Measurements from ENCODE around the gene PKD2.

The PKD2 gene

DNA sequence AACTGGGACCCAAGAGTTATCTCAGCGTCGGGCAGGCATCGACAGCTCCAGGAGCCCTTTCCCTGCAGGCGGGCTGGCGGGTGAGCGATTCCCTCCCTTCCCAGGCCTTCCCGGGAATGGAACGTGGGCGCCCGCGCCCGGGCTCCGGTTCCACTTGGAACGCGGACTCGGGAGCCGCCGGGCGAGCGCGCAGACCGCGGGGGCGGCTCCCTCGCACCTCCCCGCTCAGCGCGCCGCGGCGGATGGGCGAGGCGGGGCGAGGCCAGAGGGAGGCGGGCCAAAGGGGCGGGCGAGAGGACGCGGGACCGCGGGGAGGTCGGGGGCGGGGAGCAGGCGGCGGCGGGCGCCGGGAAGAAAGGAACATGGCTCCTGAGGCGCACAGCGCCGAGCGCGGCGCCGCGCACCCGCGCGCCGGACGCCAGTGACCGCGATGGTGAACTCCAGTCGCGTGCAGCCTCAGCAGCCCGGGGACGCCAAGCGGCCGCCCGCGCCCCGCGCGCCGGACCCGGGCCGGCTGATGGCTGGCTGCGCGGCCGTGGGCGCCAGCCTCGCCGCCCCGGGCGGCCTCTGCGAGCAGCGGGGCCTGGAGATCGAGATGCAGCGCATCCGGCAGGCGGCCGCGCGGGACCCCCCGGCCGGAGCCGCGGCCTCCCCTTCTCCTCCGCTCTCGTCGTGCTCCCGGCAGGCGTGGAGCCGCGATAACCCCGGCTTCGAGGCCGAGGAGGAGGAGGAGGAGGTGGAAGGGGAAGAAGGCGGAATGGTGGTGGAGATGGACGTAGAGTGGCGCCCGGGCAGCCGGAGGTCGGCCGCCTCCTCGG is at the start of gene PKD2:
TSS of gene PKD2 (plus strand) at position 332 of the 818 bp plus-strand sequence. CDS start at position 431, 99 bp downstream.
- DNase-seq: peak; percentile 78

DNA sequence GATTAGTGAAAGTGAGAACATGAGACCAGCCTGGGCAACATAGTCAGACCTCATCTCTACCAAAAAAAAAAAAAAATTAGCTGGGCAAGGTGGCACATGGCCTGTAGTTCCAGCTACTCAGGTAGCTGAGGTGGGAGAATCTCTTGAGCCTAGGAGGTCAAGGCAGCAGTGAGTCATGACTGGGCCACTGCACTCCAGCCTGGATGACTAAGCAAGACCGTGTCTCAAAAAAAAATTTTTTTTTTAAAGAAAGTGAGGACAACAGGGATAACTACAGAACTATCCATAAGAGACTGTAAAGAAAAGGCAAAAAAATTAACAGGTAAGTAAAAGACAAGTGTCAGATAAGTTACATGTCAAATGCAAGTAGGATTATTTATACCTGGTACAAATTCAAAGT is 45.4 kb upstream of the PKD2 start:
- DNase-seq: no peak

DNA sequence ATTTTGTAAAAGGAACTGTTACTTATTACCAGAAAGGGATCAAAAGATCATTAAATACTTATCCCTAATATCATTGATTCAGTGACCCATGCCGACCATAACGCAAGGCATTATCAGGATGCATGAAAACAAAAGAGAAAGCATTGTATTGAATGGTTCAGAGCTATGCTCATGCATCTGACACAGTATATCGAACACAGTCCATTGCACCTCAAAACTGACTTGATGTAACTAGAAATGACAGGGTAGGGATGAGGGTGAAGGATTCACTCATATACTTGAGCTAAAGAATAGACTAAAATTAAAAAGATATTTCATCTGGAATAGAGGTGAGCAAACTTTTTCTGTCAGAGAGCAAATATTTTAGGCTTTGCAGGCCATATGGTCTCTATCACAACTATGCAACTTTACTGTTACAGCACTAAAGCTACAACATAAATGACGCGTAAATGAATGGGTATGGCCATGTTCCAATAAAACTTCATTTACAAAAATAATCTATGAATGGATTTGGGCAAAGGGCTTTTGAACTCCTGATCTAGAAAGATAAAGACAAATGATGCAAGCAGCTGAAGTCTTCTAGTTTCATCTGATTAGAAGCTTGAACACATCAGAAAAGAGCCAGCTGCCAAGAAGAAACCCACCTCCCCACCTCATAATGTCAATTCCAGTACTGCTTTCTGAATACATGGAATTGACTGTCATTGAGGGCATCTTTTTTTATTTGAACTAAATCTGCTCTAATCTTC is 44.9 kb upstream of the PKD2 start:
- DNase-seq: no peak

DNA sequence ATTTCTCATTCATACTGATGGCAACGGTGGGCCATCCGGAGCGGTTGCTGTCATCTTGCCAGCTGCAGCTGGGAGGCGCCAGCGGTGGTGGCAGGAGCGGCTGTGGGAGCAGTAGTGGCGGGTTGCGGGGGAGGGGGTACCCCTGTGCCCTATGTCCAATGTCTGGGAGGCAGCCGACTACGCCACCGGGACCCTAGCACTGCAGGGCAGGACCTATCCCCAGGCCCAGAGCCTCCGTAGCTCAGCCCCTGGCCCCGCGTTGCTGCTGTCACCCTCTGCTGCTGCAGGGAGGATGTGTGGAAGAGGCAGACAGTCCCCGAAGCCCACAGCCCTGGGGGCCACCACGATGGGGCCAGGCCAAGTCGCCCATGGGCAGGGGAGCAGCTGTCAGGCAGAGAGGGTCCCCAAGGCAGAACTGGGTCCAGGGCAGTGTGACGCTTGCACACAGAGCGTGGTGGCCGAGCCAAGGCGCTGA is 41.9 kb upstream of the PKD2 start:
- DNase-seq: no peak

DNA sequence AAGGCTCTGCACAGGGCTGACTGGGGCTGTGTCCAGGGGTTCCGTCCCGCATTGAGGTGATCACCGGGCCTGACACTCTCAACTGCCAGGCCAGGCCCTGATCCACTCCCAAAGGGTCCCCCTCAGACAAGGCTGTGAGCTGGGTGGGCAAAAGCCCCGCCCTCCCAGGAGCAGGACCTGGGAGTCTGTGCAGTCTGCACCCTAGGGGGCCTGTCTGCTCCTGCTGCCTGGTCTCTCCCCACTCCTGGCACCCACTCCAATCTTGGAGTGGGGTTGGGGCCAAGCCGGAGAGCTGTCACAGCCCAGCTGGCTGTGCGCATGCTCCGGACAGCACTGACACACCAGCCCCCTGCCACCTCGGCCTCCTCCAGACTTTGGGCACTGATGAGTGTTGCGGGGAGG is 41.3 kb upstream of the PKD2 start:
- DNase-seq: no peak

DNA sequence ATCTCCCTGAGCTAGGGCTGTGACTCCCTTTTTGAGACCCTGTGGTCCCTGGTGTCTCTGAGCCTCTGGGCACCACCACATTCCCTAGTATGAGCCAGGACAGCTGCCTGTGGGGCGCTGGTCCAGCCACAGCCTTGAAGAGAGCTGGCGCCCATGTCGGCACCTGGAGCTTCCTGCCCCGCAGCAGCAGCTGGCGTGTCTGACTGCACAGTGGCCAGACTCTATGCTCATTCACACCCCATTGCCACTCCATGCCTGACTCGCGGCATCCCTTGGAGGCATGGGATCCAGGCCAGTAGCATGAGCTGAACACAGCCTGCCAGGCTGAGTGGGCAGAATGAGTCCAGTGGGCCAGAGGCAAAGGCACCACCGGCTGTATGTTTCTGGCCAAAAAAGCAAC is 40.2 kb upstream of the PKD2 start:
- no peak for DNase-seq

DNA sequence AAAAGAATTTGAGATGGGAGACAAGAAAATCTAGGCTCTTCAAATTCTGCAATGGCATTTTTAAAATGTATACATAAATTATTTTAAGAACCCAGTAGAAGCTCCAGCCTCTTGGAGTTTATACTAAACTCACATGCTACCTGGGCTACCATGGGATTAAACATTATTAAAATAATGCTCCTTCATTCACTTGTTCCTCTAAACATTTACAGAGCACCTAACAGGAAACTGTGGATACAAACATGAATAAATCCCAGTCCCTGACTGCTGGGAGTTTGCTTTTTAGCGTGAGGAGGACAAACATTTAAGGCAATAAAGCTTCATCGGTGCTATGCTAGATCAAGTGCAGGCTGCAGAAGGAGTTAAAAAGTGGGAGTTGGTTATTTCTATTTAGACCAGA is 37.3 kb upstream of the PKD2 start:
- no peak for DNase-seq

DNA sequence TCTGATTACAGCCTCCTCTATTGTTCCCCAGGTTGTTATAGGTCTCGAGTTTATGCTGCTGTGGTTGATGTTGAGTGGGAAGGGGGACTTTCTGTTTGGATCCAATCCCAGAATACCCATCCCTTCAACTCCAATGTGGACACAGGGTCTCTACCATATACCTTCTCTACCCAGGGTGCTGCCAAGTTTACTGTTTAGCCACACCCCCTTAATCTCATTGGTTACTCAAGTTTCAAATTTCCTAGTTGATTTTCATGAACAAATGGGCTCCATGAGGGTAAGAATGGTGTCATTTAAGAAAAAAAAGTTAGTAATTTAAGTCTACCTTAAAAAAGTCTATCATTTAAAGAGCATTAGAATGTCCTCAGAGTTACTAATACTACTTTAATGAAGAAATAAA is 35.6 kb upstream of the PKD2 start:
- no peak for DNase-seq

DNA sequence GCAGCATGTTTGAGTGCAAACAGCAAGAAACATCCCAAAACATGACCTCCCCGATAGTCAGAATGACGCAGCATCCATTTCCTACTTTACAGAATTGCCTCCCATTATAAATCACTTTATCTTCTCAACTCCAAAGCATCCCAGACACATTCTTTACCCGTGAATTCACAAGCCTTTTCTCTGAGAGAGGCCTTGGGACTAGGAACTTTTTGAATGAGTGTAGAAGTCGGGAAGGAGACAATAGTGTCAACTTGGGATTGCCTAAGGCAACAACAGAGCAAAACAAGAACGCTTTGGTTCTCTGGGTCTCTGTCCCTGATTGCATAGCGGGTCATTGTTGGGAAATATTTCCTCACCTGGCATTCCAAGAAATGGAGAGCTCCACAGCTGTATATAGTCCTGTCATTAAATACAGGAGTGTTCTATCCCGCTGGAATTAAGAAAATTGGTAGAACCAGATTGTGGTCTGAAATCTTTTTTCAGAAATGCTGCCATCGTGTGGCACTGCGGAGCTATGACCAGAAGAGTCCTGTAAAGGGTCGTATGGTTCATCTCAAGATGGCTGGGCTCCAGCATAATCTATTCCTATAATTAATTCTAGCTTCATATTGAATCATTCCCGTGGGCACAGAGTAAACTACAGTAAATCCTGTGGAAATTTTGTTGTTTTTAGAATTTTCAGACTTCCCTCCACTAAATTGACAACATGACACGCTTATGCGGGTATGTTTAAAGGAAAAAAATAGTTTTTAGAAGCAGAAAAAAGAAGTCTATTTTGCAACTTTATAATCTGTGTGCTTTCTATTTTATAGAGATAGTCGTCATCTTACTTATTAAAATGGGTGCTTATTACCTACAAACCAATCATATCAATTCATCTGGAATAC is 33.9 kb upstream of the PKD2 start:
- DNase-seq: peak; percentile 35

DNA sequence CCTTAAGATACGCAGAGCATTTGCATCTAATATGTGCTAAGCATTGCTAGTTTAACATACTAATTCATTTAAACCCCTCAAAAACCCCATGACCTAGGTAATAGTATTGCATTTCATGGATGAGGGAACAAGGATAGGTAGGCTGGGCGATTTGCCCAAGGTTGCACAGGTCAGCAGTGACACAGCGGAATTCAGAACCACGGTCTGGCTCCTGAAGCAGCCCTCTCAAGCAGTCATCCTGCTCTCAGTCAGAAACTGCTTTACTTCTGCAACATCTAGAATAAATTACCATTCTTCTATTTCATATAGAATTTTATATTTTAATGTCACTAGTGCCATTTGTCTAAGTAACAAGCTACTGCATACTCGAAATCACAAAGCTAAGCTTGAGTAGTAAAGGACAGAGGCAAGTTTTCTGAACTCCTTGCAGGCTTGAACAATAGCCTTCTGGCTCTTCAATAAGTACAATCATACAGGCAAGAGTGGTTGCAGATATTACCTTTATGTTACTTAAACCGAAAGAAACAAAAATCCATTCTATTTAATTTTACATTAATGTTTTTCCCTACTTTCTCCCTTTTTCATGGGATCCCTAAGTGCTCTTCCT is 32.5 kb upstream of the PKD2 start:
- DNase-seq: no peak

DNA sequence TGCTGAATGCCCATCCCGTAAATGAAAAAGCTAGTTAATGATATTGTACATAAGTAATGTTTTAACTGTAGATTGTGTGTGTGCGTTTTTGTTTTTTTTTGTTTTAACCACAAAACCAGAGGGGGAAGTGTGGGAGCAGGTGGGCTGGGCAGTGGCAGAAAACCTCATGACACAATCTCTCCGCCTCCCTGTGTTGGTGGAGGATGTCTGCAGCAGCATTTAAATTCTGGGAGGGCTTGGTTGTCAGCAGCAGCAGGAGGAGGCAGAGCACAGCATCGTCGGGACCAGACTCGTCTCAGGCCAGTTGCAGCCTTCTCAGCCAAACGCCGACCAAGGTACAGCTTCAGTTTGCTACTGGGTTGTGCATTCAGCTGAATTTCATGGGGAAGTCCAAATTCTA is 32.0 kb upstream of the PKD2 start, which contains the start of gene SPP1:
TSS of gene SPP1 (plus strand) at position 249 of the 400 bp plus-strand sequence. CDS start 1,182 bp downstream, outside the sequence.
- DNase-seq: peak; percentile 4

DNA sequence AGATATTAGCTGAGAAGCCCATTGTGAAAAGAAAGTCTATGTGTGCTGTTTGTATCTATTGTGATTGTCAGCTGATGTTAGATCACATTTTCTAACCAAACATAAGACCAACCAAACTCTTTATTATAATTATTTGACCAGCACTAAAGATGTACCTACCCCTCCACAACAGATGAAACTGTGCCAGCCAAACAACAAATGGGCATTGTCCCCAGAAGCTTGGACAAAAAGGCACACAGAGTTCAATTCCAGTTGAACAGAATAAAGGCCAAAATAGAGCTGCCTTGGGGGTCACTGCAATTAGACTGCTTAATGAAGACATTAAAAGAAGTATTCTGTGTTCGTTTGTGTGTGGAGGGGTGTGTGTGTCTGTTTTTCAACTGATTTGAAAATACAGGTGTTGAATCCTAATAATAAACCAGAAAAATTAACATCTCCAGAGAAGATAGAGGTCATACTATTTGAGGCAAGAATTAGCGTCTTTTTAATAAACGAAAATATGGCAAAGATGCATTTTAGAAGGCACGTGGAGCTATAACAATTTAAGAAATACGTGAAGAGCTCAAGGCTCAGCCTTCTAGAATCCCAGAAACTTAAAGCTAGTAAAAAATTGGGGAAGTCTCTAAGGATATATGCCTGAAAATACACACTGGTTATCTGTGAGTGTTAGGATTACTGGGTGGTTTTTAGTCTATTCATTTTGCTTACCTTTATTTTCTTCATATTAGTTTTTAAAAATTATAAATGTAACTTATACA is 29.7 kb upstream of the PKD2 start:
- no peak for DNase-seq

DNA sequence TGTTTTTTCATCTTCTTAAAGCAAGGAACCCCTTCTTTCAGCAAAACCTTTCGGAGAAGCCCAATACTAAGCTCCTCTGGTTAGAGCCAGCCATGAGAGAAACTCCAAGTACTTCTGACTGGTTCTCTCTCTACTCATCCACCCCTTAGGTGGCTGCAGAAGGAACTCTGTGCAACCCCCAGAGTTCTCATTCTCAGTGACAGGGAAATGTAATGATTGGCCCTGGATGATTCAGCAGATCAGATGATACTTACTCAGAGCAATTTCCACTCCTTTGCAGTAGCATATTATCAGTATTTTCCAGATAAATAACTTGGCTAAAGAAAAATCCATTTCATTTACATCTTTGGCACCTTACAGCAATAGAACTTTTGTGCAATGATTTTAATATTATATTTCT is 28.8 kb upstream of the PKD2 start:
- DNase-seq: no peak

DNA sequence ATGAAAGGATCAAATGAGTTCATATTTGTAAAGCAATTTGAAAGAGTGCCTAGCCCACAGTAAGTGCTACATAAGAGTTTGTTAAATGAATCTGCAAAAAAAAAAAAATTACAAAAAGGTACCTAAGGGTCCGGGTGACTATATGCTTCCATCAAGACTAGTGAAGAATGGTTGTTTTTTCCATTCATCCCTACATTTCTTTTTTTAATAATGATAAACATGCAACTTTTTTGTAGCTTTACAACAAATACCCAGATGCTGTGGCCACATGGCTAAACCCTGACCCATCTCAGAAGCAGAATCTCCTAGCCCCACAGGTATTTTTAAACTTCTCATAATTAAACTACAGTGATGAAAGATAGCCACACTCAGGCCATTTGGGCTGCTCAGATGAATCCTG is 27.6 kb upstream of the PKD2 start:
- DNase-seq: no peak

DNA sequence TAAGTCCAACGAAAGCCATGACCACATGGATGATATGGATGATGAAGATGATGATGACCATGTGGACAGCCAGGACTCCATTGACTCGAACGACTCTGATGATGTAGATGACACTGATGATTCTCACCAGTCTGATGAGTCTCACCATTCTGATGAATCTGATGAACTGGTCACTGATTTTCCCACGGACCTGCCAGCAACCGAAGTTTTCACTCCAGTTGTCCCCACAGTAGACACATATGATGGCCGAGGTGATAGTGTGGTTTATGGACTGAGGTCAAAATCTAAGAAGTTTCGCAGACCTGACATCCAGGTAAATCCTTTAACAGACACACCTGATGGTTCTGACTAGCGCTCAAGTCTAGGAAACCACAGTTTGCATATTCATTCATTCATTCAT is 25.9 kb upstream of the PKD2 start:
- DNase-seq: no peak

DNA sequence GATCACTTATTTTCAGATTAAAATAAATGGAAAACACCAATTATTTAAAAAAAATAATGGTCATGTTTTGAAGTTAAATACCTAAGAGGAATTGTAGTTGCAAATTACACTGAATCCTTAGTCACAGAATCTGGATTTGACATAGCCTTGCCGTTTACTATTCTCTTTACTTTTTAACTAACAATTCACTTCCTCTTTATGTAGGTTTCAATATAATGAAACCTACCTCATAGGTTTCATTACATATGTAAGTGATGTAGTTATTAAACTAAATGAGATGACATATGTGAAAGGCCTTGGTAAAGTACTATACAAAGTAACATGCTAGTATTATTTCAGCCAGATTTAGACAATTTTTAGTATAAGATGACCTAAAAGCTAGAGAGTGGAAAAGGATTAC is 25.4 kb upstream of the PKD2 start:
- DNase-seq: no peak

DNA sequence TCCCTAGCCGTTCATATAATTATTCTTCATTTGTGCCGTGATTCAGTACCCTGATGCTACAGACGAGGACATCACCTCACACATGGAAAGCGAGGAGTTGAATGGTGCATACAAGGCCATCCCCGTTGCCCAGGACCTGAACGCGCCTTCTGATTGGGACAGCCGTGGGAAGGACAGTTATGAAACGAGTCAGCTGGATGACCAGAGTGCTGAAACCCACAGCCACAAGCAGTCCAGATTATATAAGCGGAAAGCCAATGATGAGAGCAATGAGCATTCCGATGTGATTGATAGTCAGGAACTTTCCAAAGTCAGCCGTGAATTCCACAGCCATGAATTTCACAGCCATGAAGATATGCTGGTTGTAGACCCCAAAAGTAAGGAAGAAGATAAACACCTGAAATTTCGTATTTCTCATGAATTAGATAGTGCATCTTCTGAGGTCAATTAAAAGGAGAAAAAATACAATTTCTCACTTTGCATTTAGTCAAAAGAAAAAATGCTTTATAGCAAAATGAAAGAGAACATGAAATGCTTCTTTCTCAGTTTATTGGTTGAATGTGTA is 24.9 kb upstream of the PKD2 start:
- DNase-seq: no peak

DNA sequence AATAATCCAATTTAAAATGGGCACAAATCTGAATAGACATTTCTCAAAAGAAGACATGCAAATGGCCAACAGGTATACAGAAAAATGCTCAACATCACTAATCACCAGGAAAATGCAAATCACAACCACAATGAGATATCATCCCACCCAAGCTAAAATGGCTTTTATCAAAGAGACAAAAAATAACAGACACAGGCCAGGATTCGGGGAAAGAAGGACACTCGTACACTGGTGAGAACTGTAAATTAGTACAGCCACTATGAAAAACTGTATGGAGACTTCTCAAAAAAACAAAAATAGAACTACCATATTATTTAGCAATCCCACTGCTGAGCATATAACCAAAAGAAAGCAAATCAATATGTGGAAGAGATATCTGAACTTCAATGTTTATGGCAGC is 23.4 kb upstream of the PKD2 start:
- no peak for DNase-seq

DNA sequence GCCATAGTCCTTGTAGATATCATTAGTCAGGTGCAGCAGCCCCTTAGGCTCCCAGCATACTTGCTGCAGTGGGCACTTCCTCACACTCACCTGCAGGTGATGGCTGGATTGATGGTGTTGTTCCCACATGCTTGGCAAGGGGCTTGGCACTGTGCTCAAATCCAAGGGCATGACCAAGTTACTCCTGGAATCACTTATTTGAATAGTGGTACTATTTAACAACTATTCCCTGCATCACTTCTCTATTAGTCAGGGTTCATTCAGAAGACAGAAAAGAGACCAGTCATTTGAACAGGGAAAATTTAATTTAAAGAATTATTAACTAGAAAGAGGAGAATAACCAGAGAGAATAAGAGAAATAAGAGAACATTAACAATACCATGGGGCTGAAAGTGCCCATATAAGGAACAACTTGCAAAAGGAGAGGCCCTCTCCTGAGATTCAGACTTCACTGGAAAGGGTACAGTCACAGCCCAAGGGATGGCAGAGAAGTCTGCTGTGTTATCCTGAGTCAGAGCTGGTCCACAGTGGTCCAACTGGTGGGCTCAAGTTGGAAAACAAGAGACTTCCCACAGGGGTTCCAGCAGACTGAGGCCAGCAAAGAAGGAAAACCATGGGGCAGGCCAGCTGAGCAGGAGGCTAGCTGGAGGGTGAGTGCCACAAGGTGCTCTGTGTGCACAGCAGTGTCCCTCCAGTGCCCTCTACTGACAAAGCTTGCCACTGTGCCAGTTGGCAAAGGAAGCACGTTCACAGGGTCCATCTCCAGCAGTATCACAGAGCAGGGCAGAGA is 22.1 kb upstream of the PKD2 start:
- peak; percentile 34 for DNase-seq

DNA sequence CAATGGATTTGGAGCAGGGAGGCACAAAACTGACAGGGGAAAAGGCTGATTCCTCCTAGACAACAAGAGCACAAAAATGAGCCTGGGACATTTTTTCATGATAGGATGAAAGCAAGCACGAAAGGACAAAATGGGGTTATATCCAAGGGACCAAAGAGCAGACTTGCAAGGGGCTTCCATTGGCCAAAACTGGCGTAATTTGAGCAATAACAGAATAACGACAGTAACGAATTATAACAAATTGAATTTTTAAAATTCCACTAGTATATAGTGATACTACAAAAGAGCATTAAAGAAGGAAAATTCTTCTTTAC is 21.6 kb upstream of the PKD2 start:
- DNase-seq: no peak

DNA sequence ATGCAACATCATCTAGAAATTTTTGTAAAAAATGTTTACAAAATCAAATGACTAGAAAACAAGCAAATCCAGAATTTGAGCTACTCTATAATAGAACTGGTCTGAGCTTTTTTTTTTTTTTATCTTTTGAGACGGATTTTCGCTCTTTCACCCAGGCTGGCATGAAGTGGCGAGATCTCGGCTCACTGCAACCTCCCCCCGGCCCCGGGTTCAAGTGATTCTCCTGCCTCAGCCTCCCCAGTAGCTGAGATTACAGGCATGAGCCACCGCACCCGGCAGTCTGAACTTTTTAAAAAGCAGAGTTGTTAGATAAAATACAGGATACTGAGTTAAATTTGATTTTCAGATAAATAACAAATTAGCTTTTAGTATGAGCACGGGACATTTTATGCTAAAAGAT is 20.9 kb upstream of the PKD2 start:
- DNase-seq: no peak

All from CD4-positive, alpha-beta T cell treated with Interleukin-12 subunit alpha and Interleukin-12 subunit beta, for 1 hour (primary cell).